ENCODE data around the gene SELENON. TPM values are rescaled to one million over a fixed set of nuclear protein-coding genes. Genes with fewer than 3 reads are reported as not detected.

The SELENON gene
- total RNA-seq, 2 experiments from 2014 or later: 9.9 to 28.3 TPM

DNA sequence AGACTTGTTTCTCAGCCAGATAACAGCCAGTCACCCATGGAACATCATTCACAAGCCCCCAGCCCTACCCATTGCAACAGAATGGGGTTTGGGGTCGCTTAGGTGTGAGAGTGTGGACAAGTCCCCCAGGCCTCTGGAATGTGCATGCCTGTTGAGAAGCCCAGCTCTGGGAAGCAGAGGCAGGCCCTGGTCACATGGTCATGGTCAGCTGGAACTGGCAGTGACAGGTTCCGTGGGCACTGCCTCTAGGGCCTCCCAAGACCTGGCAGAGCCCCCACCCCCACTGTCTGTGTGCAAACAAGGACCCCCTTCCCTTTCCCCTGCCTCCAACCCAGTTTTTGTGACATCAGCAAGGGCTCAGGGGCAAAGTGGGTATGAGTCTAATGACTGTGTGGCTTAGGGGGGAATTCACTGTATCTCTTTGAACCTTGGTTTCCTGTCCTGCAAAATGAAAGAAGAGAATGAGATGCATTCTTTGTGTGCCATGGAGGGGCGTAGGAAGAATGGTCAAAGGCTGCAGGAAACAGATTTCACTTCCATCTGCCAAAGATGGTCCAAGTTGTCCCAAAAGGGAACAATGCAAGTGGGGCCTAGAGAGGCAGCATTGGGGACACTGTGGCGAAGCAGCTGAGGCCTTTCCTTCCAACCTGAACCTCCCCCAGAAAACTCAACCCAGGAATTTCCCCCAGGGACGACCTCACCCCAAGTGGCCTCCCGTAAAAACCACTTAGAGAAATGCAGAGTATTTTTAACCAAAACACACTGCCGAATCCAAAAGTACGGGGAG, 34.7 kb upstream of the SELENON start:
- no TSS peak for BruUV-seq (replicated peaks)
- no peak for TF ChIP-seq EZH2phosphoT487 (IDR thresholded peaks at IDR 0.05; ENCODE audit: borderline replicate concordance, low read depth, low read length)
- TF ChIP-seq, protein P1, sequence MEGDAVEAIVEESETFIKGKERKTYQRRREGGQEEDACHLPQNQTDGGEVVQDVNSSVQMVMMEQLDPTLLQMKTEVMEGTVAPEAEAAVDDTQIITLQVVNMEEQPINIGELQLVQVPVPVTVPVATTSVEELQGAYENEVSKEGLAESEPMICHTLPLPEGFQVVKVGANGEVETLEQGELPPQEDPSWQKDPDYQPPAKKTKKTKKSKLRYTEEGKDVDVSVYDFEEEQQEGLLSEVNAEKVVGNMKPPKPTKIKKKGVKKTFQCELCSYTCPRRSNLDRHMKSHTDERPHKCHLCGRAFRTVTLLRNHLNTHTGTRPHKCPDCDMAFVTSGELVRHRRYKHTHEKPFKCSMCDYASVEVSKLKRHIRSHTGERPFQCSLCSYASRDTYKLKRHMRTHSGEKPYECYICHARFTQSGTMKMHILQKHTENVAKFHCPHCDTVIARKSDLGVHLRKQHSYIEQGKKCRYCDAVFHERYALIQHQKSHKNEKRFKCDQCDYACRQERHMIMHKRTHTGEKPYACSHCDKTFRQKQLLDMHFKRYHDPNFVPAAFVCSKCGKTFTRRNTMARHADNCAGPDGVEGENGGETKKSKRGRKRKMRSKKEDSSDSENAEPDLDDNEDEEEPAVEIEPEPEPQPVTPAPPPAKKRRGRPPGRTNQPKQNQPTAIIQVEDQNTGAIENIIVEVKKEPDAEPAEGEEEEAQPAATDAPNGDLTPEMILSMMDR (conservative IDR thresholded peaks at IDR 0.05; ENCODE audit: low read length): no peak
- Histone ChIP-seq H3K79me2 (ENCODE audit: insufficient read depth, low read depth, low read length) (no peaks in the 10 kb centered on the region), H3K36me3 (ENCODE audit: insufficient read depth, low read length) (no peaks in the 10 kb centered on the region), H2AFZ (ENCODE audit: low read length) (no peak overlapping the region), H3K9me3 (ENCODE audit: low read length) (no peaks in the 10 kb centered on the region), H4K20me1 (ENCODE audit: insufficient read depth, low read length) (no peaks in the 10 kb centered on the region), H3K4me3 (ENCODE audit: low read depth, low read length, poor library complexity, severe bottlenecking) (no peak overlapping the region), H3K4me2 (ENCODE audit: low read length) (no peak overlapping the region), H3K4me1 (ENCODE audit: insufficient read depth, low read length, poor library complexity, severe bottlenecking) (no peaks in the 10 kb centered on the region), H3K9me2 (ENCODE audit: insufficient read depth, low read length) (no peaks in the 10 kb centered on the region), H3K27ac (ENCODE audit: low read depth, low read length, poor library complexity, severe bottlenecking) (no peak overlapping the region)
- POLR2A ChIA-PET: interaction anchor here (0.6 kb wide), 2 partner anchors 10 to 26 kb away, joined by 3 read pairs; no protein-coding TSS in a partner anchor
- intact Hi-C loops (cut with micrococcal nuclease; ENCODE audit: unreplicated experiment): no loop called here
- CTCF ChIA-PET (ENCODE audit: unreplicated experiment): no interaction called here
- no peak for DNase-seq (ENCODE audit: low spot score)

DNA sequence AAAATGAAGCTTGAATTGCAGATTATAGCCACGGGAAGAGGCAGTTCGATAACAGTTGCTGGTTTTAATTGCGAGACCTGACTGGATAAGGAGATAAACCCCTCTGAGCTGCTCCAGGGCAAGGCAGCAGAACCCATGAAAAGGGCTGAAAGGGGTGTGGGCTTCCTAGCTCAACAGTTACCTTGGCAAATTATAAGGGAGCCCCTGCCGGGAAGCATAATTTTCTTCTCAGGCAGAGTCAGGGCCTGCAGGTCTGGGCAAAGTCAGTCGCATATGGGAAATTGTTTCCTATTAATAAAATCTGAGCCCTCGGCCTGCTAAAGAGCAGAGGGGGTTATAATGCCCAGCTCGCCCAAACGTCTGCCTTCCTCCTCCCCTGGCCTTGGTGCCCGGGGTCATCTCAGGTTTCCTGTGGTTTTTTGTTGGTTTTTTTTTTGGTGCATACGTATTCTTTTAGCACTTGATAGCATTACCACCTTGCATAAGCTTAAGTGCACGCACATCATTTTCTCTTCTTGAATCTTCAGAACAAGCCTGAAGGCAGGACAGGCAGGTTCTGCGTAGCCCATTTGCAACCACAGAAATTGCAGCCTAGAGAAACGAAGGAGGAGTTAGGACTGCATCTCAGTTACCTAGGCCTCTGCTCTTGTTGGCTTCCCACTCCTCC, 33.9 kb upstream of the SELENON start:
- intact Hi-C loops (cut with micrococcal nuclease; ENCODE audit: unreplicated experiment): no loop called here
- BruUV-seq (replicated peaks): no TSS peak
- POLR2A ChIA-PET: interaction anchor here (0.6 kb wide), 1 partner anchor 9 kb away, joined by 3 read pairs; no protein-coding TSS in a partner anchor
- Histone ChIP-seq H3K9me2 (ENCODE audit: insufficient read depth, low read length) (no peaks in the 10 kb centered on the region), H3K4me2 (ENCODE audit: low read length) (no peak overlapping the region), H2AFZ (ENCODE audit: low read length) (no peak overlapping the region), H3K4me1 (ENCODE audit: insufficient read depth, low read length, poor library complexity, severe bottlenecking) (peaks cover under 1% of the 10 kb centered on the region), H3K27ac (ENCODE audit: low read depth, low read length, poor library complexity, severe bottlenecking) (no peak overlapping the region), H4K20me1 (ENCODE audit: insufficient read depth, low read length) (no peaks in the 10 kb centered on the region), H3K79me2 (ENCODE audit: insufficient read depth, low read depth, low read length) (no peaks in the 10 kb centered on the region), H3K36me3 (ENCODE audit: insufficient read depth, low read length) (no peaks in the 10 kb centered on the region), H3K9me3 (ENCODE audit: low read length) (no peaks in the 10 kb centered on the region), H3K4me3 (ENCODE audit: low read depth, low read length, poor library complexity, severe bottlenecking) (no peak overlapping the region)
- CTCF ChIA-PET (ENCODE audit: unreplicated experiment): no interaction called here
- DNase-seq (ENCODE audit: low spot score): no peak
- no peak for TF ChIP-seq EZH2phosphoT487 (IDR thresholded peaks at IDR 0.05; ENCODE audit: borderline replicate concordance, low read depth, low read length)
- TF ChIP-seq, protein P1 (conservative IDR thresholded peaks at IDR 0.05; ENCODE audit: low read length): no peak
